ENCODE data around the gene SS18L1. TPM values are rescaled to one million over a fixed set of nuclear protein-coding genes. Genes with fewer than 3 reads are reported as not detected.

SS18L1 gene
- total and polyA plus RNA-seq, 10 of the 15 experiments (the other 5 are each of a cell fraction or from before 2014, with no cell fraction given), result 1.8 to 20.0 (median 6.6) TPM

GRCh38 chr20:62182469-62183425, 39.2 kb downstream of the SS18L1 start, which contains the start of gene MTG2:
Gene MTG2 (plus strand): TSS chr20:62183028. CDS start chr20:62193421, 10,393 bp downstream.
- no peaks in the 10 kb centered on the region; a peak in 3 of 4 replicates for H3K36me3 ChIP-seq (ENCODE audit: control insufficient read depth in 2 of 2, insufficient read depth in 2 of 2, low read length in 1 of 2)
- H3K4me3 ChIP-seq, result peak within 1 kb of the TSS; percentile 100
- SMC1A ChIA-PET (ENCODE audit: uncharacterized antibody, unreplicated experiment), result no interaction called here
- FAIRE-seq (peak; percentile 92), DNase-seq (ENCODE audit: low read depth, low spot score) (peak; percentile 79), ATAC-seq (peak; percentile 97)
- RAD21 ChIA-PET (ENCODE audit: unreplicated experiment), result no interaction called here
- H3K9me3 ChIP-seq (replicated peaks; ENCODE audit: control insufficient read depth, insufficient read depth, low read length), result no peaks in the 10 kb centered on the region
- CTCF ChIA-PET, result no interaction called here
- POLR2A ChIA-PET, result interaction anchor here (1.0 kb wide), 1 partner anchor 41 kb away, joined by 3 read pairs; no protein-coding TSS in a partner anchor
- H3K27me3 ChIP-seq (replicated peaks in 1 of 2; ENCODE audit: control insufficient read depth in 2 of 2, insufficient read depth in 2 of 2, low read length in 1 of 2), result no peaks in the 10 kb centered on the region
- peak within 1 kb of the TSS; percentile 85 for H3K9ac ChIP-seq (ENCODE audit: control insufficient read depth, insufficient read depth, low read length)
- H3K79me2 ChIP-seq (ENCODE audit: control insufficient read depth, insufficient read depth, low read length), result peaks cover 39% of the 10 kb centered on the region
- in situ Hi-C loops (cut with MboI) (no loop called here), intact Hi-C loops (cut with micrococcal nuclease; ENCODE audit: unreplicated experiment) (loop anchor here (10.0 kb wide), 2 partner anchors 58 to 202 kb away; partner anchors contain the start of genes LSM14B and RPS21)
- peak within 1 kb of the TSS; percentile 60 for H3K4me2 ChIP-seq (ENCODE audit: control insufficient read depth, insufficient read depth)
- H3K4me1 ChIP-seq (ENCODE audit: control insufficient read depth, insufficient read depth, low read length), result no peaks in the 10 kb centered on the region
- WGBS (ENCODE audit: insufficient coverage, insufficient replicate concordance, low lambda C conversion rate, missing lambda C conversion rate), result under 1% methylated on average over 76 of the region's 96 CpGs
- H3K27ac ChIP-seq (ENCODE audit: control insufficient read depth, insufficient read depth), result peak within 1 kb of the TSS; percentile 78
- H2AFZ ChIP-seq (ENCODE audit: control insufficient read depth, low read depth, low read length), result peak within 1 kb of the TSS; percentile 82
- H4K20me1 ChIP-seq (ENCODE audit: control insufficient read depth, insufficient read depth), result no peaks in the 10 kb centered on the region
- BruUV-seq (replicated peaks), result TSS peak; percentile 96
- TF ChIP-seq YBX1 (IDR thresholded peaks at IDR 0.05) (no peak), PML (IDR thresholded peaks at IDR 0.05; ENCODE audit: low read length) (peak; percentile 91), ZBTB40 (IDR thresholded peaks at IDR 0.05; ENCODE audit: borderline replicate concordance) (peak; percentile 94), SPI1 (IDR thresholded peaks at IDR 0.05; ENCODE audit: borderline replicate concordance, insufficient read depth, low read depth, low read length) (no peak), HDGF (IDR thresholded peaks at IDR 0.05) (peak; percentile 34; the same call in 1 of the 2 replicates), PAX8 (IDR thresholded peaks at IDR 0.05) (no peak), MXI1 (IDR thresholded peaks at IDR 0.05; ENCODE audit: low read depth, low read length) (peak; percentile 96), SUZ12 (IDR thresholded peaks at IDR 0.05; ENCODE audit: unreplicated experiment) (no peak), TBL1XR1 (IDR thresholded peaks at IDR 0.05; ENCODE audit: low read depth, low read length) (no peak), CBFB (IDR thresholded peaks at IDR 0.05; ENCODE audit: low read depth) (0 out of 2 replicates have a peak, but pooled peaks have one; percentile 48), CHD1 (IDR thresholded peaks at IDR 0.05; ENCODE audit: low read depth, low read length) (no peak), NRF1 (conservative IDR thresholded peaks at IDR 0.05; ENCODE audit: low read depth, low read length) (peak; percentile 61), RELA (IDR thresholded peaks at IDR 0.05; ENCODE audit: borderline replicate concordance, partially characterized antibody) (no peak), FOXK2 (IDR thresholded peaks at IDR 0.05) (peak; percentile 55), CEBPZ (IDR thresholded peaks at IDR 0.05; ENCODE audit: low read depth, low read length) (no peak)
